Left renal cortex interstitium (tissue), 4 donors: Measurements from ENCODE around the gene ENG. TPM values are rescaled to one million over a fixed set of nuclear protein-coding genes. Genes with fewer than 3 reads are reported as not detected.
A peak's percentile ranks its signal among the peaks of the same experiment; 100 is the strongest.

ENCODE experiments used
- DNase-seq, 4 donors: peaks; one replicate each; pipeline ENCODE4 v3.0.0-alpha.2; 2013; ENCODE audit warnings: low read depth in 4 of 4, low spot score in 2 of 4, missing footprints in 1 of 4
- polyA plus RNA-seq, 4 donors: library from polyadenylated mRNA; unstranded; fragments of 120-200 nt; gene quantifications; one replicate each; pipeline ENCODE4 v1.2.1, GENCODE V29; 2013; ENCODE audit not compliant: insufficient read length in 4 of 4

ENG gene
- polyA plus RNA-seq, 4 donors = 74.4 to 112 (median 80.8) TPM

DNA sequence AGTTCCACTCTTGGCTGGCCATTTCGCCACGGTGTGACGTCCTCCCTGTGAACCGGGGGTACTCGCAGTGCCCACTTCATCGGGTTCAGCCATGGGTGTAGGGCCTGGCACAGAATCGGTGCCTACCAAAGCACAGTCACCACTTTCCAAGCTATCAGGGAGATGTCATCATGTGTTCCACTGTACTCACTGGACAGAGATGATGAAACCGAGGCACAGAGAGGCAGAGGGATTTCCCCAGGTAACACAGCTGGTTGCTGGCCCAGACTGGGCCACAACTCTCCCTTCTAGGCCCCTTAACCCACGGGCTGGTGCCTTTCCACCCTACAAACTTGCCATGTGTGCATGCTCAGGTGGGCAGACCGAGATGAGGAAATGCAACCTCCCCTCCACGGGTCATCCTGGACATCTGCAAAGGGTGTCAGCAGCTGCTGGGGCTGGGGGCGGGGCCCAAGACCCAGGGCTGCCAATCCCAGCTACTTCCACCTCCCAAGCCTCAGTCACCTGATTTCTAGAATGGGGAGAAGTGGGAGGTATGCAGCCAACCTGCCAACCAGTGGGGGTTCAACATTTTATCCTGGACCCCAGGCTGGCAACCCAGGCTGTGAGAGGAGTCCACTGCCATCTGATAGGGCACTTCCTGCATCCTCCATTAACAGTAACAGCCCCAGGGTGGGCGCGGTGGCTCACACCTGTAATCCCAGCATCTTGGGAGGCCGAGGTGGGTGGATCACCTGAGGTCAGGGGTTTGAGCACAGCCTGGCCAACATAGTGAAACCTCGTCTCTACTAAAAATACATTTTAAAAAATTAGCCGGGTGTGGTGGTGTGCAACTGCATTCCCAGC lies 75.1 kb downstream of the ENG start:
- no peak for DNase-seq

DNA sequence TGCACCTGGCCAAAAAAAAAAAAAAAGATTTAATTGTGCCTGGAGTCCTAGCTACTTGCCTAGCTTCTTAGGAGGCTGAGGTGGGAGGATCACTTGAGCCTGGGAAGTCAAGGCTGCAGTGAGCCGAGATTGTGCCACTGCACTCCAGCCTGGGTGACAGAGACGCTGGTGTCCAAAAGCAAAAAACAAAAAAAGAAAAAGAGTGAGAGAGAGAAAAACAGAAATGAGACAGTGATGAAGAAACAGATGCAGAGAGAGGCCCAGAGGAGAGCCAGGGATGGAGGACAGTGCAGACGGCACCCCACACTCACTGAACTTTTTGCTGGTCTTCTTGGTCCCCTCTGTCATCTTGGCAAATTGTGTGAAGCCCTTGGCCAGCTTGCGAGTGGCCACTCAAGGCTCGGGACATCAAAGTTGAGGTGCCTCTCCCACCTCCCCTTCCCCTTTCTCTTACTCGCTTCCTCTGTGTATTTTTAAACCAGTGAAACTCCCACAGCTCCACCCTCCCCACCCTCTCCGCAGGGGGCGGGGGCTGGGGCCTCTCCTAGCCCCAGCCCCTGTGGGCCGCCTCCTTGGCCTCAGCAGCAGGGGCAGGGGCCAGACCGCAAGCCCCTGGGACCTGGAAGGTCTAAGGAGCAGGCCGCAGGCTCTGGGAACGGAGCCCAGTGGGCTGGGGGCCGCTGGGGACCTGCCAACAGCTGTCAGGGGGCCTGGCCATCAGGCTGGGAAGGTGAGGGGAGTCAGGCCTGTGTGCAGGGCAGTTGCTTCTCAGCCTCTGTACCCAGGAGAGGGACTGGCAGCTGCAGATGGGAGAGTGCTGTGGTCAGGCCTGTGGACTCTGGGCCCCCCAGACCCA lies 76.0 kb downstream of the ENG start, which contains the start of gene SH2D3C:
Gene SH2D3C, minus strand, starts transcription at position 387 of the 856 bp plus-strand sequence. Its CDS starts 39 bp downstream, at position 348.
- DNase-seq = no peak

DNA sequence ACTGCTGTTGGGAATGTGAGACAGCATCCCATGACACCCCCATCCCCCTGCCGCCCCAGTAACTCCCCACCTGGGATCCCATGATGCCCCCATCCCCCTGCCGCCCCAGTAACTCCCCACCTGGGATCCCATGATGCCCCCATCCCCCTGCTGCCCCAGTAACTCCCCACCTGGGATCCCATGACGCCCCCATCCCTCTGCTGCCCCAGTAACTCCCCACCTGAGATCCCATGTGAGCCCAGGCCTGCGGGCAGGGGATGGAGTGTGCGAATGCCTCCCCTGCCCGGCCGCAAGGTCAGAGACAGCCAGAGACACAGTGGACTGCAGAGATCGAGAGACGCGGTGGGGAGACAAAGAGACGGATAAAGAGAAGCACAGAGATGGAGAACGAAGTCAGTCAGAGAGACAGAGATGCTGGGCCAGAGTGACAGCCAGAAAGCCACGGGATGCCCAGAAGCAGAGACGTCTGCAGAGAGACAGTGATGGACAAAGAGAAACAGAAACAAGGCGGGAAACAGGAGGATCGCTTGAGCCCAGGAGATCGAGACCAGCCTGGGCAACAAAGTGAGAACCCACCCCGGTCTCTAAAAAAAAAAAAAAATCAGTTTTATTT lies 77.0 kb downstream of the ENG start:
- no peak for DNase-seq

DNA sequence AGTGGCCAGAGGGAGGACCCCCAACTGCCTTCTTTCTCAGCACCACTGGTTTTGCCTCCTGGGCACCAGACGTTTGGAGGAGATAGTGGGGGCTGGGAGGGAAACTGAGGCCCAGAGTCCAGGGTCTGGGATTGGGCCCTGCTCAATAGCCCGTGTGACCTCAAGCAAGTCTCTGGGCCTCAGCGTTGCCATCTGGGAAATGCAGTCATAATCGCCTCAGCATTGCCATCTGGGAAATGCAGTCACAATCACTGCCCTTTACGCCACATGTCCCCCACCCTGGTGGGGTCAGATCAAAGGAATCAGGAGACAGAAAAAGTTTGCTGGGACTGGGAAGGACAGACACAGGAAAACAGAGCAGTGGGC lies 77.6 kb downstream of the ENG start:
- no peak for DNase-seq

DNA sequence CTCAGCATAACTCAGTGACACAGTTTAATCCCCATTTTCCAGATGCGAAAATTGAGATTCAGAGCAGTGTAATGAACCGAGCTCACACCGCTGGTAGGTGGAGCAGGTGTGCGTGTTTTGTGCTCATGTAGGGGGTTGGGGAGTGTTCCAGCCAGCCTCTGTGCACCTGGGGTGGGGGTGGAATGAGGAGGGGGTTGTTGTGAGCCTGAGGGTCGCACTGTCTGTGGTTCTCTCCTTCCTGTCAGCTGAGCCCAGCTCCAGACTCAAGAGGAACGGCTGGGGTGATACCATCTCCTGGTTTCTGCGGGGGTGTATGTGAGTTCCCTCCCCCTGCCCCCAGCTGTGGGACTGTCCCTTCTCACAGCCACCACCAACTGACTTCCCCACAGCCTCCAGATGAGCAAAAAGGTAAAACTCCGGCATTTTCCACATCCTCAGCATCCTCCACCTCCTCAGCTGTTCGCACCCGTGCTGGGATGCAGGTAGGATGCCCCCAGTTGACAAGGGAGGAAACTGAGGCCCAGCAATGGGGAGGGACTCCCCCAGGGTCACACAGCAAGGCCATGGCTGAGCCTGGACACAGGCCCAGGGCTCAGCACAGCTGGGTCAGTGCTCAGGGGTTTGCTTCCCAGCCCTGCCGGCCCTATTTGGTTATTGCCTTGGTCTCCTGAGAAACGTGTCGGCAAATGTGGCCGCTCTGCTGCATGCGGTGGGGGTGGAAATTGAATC lies 78.1 kb downstream of the ENG start:
- DNase-seq = no peak

DNA sequence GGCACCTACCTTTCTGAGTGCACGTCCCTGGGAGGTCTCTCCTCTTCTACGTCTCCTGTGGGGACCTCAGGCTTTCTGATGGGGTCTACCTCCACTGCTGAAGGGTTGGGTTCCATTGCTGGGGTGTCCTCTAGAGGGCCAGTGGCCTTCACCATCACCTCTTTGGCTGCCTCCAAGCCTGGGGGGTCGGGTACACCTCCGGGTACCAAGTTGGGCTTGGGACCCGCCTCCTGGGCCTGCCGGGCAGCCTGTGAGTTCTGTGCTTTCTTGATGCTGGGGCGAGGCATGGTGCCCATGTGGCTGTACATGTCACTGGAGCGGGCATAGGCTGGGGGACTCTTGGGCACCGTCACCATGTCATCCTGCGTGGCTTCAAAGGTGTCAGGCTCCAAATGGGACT lies 80.5 kb downstream of the ENG start:
- DNase-seq = no peak

DNA sequence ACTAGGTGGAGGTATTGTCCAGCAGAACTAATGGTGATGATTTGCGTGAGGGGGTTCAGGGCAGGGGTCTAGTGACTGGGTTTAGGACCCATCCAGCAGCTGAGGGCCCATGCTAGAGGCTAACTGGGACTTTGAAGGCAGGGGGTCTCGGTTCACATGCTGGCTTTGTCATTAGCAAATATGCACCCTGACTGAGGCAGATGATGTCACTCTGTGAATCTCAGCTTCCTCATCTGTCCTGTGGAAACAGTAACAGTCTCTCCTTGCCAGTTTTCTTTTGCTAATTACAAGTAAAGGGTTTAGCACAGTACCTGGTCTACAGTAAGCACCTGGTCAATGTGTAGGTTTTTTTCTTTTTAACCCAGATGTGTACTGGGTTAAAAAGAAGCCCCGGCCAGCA lies 81.2 kb downstream of the ENG start:
- no peak for DNase-seq

DNA sequence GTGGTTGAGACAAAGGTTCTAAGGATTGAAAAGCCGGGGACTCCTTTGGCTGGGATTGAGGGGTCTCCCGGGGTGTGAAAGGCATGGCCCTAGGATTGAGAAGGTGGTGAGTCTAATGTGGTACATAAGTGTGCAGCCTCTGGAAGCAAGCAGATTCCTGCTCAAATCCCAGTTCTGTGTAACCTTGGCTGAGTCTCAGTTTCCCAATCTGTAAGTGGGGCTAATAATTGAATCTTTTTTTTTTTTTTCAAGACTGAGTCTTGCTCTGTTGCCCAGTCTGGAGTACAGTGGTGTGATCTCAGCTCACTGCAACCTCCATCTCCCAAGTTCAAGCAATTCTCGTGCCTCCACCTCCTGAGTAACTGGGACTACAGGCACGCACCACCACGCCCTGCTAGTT lies 81.9 kb downstream of the ENG start:
- DNase-seq = no peak

DNA sequence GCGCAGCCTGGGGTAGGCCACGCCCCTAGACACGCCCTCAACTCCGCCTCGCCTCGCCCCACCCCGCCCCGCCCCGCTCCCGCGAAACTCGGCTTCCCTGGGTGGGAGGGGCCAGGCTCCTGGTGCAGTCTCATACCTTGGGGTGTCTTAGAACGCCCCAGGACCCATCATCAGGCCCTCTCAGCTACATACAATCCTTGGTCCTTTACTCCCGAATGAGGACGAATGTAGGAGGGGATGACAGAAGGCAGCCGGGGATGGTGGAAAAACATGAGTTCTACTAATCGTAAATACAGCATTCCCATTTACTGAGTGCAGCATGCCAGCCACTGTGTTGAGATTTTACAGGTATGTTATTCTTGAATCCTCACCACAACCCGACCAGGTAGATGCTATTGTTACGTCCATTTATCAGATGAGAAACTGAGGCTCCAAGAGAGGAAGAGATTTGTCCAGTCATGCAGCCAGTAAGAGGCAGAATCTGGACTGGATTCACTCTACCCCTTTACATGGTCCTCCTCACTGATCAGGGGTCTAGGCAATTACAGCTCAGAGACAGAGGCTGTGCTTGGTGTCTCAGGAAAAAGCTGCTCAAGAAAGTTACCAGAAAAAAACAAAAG lies 82.8 kb downstream of the ENG start:
- no peak for DNase-seq

DNA sequence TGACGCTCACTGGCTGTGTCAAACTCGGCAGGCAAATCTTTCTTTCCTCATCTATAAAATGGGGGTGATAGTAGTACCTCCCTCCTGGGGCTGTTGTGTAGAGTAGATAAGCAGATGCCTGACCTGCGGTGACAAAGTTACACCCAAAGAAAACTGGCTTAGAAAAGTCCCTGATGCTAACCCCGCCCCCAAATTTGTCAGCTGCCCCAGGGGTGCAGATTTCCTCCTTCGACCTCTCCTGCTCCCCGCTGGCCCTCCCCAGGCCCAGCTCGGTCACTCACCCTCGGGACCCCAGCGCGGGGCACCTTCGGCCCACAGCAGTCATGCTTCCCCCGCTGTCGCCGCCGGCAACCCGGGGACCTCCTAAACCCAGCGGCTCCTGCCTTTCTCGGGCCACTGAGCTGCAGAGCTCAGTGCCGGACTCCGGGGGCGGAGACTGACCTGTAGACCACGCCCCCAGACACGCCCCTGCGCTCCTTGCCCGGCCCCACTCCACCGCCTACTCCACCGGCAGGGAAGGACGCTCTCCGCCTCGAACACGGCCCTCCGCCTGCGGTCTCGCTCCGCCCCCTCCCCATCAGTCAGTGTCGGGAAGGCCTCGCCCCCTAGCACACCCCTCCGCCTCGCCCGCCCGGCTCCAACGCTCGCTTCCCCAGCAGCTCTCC lies 83.4 kb downstream of the ENG start:
- DNase-seq = peak; percentile 82 to 95 (median 92)

DNA sequence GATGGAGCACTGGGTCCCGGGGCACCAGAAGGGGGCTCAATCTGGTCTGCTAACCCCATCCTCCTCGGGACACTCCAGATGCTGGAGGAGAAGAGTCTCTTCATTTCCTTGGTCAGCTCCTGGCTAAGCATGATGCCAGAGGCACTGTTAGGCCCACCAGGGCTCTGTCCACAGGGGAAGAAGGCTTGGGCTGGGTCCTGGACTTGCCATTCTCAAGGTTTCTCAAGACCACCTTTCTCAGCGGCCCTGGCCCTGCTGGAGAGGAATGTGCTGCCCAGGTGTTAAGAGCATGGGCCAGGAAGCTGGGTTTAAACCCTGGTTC lies 83.9 kb downstream of the ENG start:
- DNase-seq = no peak

DNA sequence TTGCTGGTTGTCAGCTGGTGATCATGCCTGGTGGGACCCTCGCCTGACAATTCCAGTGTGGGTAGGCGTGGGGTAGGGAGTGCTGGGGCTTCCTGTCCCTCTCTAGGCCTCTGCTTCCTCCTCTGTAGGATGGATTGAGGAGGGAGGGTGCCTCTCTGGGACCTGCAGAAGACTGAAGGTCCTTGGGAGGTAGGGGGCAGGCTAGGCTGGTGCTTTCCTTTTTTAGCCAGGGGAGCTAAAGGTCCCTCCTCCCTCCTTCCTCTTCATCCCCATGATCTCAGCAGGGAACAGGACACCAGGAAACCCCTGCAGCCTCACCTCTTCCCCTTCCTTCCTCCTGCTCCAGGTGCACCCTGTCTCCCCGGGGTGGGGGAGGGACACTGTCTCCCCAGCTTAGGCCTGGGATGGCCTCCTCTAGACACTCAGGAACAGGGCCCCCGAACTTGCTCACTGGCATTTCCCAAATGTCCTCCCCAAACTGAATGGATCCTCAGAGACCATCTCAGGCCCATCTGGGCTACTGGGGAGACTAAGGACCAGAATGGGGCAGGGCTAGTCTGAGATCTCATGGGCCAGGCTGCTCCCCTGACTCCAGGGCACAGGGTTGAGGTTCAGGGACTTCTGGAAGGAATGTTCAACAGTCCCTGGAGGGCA lies 84.4 kb downstream of the ENG start:
- no peak for DNase-seq

DNA sequence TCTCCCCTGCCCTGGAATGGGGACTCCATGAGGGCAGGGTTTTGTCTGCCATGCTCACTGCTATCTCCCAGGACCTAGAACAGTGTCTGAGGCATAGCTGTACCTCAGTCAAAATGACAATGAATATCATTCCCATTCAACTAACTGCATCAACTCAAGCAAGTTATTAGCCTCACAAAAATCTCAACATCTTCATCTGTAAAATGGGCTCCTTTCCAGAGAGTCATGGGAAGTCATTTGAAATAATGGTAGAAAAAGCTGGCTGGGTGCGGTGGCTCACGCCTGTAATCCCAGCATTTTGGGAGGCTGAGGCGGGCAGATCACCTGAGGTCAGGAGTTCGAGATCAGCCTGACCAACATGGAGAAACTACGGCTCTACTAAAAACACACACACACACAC lies 85.4 kb downstream of the ENG start:
- DNase-seq = no peak

DNA sequence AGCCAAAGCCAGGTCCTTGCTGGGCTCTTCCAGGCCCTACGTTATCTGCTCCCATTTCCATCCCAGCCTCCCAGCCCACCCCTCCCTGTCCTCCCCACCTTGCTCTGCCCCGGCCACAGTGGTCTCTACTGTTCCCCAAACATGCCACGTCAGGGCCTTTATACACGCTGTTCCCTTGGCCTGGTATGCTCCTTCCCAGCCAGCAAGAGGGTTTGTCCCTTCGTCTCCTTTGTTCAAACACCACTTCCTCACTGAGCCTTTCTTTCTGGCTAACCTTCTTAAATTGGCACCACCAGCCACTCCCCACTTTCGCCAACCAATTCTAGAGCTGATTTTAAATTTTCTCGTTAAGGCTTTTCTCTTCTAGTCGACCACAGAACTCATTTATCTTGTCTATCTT lies 85.8 kb downstream of the ENG start:
- DNase-seq = no peak

DNA sequence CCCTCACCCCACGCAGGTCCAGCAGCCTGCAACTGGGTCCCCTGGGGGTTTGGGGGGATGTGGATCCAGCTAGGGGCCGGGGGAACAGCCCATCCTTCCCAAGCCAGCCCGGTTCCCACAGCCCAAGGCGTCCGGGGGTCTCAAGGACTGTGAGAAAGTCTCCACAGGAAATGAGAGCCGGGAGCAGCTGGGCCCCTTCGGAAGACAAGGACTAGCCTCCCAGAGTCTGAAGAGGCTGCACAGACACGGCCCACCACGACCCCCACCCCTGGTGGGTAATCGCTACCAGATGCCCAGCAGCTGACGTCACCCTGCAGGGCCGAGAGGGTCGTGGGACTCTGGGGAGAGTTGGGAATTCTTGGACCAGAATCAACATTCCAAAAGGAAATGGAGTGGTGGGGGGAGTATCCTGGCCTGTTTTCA lies 86.5 kb downstream of the ENG start:
- DNase-seq = peak in 1 of 4 donors; percentile 51

DNA sequence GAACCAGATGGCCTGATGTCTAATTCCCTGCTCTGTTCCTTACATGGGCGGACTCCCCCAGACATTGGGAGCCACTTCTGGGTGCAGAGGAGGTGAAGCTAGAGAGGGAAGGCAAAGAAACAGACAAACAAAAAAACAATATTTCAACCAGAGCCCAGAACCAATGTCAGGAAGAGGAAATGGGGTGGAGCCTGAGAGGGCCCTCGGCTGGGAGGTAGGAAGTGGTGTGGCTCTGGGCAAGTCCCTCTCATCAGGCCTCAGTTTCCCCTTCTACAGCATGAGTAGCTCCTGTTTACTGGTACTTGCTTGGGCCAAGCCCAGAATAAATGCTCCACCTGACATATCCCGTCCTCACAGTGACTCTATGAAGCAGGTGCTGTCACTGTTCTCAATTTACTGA lies 87.0 kb downstream of the ENG start:
- DNase-seq = no peak

DNA sequence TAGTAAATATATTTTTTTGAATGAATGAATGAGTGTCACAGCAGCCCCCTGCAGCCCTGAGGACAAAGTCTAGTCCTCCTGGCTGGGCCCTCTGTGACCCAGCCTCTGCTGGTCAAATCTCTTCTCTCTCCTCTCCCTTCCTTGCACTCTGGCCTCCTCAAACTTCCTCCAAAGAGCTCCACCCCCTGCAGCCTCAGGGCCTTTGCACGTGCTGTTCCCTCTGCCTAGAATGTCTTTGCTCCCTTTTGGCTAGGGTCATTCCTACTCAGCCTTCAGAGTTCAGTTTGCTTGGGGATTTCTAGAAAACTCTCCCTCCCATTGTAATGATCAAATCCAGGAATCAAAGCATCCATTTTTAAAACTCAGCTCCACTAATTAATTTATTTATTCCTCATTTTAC lies 89.0 kb downstream of the ENG start:
- no peak for DNase-seq
